GM18909 (cell line): Measurements from ENCODE around the gene RPS5.
"Not testable (repeated sequence)": the region's sequence is repeated elsewhere in the genome, so short reads cannot be mapped to it uniquely, and the experiment has no call there.

Experiments used
- ATAC-seq: cut with Tn5 transposase; IDR thresholded peaks from one replicate; pipeline ENCODE4 v1.9.1; 2021; ENCODE audit warnings: mild to moderate bottlenecking; ENCODE audit not compliant: unreplicated experiment, poor library complexity

Gene RPS5

DNA sequence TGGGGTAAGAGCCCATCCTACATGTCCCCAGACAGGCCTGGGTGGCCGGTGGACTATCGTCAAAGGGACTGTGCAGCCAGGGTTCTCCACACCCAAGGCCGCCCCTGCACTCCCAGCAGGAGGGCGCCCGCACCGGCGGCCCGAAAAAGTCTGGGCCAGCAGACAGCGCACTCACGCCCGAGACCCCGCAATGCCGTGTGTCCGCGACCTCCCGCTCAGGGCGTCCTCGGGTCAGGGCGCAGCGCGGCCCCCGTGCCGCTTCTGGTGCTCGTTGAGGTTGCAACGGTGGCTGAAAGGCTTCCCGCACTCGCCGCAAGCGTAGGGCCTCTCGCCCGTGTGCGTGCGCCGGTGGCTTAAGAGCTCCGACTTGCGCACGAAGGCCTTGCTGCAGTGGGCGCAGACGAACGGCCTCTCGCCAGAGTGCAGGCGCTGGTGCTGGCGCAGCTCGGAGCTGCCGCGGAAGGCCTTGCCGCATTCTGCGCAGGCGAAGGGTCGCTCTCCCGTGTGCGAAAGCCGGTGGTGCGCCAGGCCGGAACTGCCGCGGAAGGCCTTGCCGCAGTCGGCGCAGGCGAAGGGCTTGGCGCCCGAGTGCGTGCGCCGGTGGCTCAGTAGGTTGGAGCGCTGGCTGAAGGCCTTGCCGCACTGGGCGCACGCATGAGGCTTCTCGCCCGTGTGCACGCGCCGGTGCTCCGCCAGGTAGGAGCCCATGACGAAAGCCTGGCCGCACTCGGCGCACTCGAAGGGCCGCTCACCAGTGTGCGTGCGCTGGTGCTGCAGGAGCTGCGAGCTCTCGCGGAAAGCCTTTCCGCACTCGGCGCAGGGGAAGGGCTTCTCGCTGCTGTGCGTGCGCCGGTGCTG is 30.9 kb upstream of the RPS5 start:
- ATAC-seq = no peak

DNA sequence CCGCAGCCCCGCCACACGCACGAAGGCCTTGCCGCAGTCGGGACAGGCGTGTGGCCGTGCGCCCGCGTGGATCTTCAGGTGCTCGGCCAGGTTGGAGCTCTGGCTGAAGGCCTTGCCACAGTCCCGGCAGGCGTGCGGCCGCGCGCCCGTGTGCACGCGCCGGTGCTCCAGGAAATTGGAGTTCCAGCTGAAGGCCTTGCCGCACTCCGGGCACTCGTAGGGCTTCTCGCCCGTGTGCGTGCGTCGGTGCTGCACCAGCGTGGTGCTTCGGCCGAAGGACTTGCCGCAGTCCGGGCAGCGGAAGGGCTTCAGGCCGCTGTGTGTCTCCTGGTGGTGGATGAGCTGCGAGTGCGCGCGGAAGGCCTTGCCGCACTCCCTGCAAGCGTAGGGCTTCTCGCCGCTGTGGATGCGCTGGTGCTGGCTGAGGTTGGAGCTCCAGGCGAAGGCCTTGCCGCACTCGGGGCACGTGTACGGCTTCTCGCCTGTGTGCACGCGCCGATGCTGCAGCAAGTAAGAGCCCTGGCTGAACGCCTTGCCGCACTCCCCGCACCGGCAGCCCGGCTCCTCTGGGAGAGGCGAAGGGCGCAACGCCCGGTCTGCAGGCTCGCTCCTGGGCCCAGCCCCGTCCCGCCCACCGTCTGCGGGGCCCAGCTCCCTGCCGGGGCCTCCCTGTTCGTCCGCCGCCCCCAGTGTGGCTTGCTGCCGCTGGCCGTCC is 30.1 kb upstream of the RPS5 start:
- no peak for ATAC-seq

DNA sequence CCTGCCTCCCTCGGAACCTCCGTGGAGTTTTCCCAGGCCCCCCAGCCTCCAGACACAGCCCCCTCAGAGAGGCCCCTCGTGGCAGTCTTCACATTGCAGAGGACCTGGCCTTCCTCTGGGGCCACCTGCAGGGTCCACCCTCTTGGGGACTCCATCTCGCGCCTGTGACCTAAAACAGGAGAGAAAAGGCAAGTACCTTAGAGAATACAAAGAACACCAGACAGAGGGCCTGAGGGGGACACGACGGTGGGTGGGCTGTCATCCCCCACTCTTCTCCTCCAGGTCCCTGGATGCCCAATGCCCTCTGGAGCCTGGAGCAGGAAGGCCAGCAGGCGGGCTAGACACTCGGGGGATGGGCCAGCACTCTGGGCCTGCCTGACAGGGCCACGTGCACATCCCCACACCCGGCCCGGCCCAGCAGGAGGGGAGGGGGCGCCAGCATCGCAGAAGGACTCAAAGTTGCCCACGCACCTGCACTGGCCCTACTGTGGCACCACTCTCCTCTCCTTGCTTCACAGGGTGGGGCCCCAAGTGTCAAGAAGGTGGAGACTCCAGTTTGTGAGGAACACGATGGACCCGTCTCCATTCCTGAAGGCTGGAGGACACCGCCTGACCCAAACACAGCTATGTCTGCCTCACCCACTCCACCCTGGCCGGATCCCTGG is 29.5 kb upstream of the RPS5 start:
- ATAC-seq = no peak

DNA sequence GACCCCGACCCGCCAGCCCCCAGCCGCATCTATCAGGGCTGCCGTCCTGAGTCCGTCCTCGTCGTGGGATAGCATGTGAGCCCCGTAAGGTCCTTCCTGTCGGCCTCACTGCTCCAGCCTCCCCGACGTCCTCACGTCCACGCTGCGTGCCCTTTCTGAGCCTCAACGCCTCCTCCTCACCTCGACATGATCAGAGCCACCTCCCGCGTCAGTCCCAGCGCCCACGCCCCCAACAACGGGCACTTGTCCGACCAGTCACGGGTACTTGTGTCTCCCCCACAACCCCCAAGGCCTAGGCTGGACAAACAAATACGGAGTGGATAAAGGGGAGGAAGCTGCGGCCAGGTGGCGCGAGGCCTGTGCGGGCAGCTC is 25.2 kb upstream of the RPS5 start:
- peak; percentile 25 for ATAC-seq

DNA sequence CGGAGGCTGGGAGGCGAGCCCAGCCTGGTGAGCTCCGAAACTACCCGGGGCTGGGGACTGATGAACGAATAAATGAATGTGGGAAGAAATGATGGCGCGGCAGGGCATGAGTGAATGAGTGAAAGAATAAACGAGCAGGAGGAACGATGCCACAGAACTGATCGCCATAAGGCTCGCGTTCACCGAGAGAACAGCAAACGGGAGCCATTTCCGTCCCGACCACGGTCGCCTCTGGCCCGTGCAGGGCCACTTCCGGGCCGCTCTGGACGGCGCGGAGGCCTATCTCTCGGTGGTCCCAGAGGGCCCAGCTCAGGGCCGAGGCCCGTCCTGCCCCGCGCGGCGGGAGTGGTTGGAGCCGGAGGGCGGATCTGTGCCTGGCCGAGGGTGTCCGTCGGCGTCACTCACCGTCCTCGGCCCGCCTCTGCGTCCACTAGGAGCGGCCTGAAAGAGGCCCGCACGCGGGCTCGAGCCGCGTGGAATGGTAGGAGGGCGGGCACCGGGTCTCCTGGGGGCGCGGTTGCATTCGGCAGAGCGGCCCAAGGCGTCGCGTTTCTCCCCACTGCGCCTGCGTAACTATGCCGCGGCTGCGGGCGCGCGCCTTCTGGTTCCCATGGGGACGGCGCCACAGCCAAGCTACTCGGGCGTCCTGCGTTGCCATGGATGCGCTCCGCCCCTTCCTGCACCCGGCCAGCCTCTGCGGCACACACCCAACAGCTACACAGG is 24.6 kb upstream of the RPS5 start, which contains the start of gene ZNF497:
Gene ZNF497 (minus strand): TSS at position 480 of the 723 bp plus-strand sequence. CDS start 5,116 bp downstream, outside the sequence.
- ATAC-seq = peak; percentile 82

DNA sequence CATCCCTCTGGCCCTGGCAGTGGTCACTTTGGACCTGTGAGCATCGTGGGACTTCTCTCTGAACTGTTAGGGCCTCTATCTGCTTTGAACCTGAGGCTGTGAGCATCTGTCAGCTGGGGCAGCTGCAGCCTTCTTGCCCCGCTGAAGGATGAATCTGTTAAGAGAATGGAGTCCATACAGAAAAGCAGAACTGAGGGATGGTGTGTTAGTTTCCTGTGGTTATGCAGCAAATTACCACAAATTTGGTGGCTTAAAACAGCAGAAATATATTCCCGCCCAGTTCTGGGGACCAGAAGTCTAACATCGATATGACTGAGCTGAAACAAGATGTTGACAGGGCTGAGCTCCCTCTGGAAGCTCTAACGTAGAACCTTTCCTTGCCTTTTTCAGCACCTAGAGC is 22.9 kb upstream of the RPS5 start:
- no peak for ATAC-seq

DNA sequence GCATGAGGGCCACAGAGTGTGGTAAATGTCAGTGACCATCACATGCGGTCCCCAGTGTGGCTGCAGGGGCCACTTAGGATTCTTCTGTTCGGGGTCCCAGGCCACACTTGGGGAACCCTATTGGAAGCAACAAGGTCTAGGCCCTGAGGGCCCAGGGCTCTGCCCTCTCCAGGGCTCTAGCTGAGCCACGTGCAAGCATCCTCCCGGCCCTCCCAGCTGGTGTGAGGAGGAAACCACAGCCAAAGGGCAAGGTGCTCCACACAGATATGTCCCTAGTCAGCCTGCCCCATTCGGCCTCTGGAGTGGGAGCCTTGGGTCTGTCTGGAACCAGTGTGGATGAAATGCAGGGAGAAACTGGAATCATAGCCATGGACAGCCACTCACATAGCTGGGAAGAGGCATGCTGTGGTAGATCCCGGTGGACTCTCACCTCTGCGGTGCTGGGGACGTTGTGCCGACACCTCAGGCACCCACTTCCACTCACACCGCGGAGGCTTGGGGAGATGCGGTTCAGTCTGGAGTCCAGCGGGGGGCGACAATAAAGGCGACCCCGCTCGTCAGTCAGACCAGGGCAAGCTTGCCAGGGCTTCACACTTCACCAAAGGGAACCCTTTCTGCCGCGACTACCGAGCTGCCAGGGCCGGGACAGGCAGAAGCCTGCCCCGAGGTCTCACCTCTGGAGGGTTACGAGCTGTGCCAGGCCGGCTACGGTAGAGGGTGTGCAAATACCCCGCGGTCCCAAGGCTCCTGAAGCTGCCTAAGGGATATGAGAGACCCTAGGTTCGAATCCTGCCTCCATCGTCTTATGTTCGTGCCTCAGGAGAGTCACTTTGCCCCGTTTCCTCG is 20.3 kb upstream of the RPS5 start:
- no peak for ATAC-seq

DNA sequence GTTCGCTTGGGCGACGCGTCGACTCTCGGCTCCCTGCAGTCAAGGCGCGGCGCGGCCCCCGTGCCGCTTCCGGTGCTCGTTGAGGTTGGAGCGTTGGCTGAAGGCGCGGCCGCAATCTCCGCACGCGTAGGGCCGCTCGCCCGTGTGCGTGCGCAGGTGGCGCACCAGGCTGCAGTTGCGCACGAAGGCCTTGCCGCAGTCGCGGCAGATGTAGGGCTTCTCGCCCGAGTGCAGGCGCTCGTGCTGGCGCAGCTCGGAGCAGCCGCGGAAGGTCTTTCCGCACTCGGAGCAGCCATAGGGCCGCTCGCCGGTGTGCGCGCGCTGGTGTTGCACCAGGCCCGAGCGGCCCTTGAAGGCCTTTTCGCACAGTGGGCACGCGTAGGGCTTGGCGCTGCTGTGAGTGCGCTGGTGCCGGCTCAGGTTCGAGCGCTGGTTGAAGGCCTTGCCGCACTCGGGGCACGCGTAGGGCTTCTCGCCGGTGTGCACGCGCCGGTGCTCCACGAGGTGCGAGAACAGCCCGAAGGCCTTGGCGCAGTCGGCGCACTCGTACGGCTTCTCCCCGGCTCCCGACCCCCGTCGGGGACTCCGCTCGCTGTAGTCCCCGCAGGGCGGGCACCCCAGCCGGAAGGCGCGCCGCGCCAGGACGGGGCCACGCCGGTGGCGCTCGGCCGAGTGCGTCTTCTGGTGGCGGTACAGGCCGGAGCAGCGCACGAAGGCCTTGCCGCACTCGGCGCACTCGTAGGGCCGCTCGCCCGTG is 19.2 kb upstream of the RPS5 start:
- ATAC-seq = no peak

DNA sequence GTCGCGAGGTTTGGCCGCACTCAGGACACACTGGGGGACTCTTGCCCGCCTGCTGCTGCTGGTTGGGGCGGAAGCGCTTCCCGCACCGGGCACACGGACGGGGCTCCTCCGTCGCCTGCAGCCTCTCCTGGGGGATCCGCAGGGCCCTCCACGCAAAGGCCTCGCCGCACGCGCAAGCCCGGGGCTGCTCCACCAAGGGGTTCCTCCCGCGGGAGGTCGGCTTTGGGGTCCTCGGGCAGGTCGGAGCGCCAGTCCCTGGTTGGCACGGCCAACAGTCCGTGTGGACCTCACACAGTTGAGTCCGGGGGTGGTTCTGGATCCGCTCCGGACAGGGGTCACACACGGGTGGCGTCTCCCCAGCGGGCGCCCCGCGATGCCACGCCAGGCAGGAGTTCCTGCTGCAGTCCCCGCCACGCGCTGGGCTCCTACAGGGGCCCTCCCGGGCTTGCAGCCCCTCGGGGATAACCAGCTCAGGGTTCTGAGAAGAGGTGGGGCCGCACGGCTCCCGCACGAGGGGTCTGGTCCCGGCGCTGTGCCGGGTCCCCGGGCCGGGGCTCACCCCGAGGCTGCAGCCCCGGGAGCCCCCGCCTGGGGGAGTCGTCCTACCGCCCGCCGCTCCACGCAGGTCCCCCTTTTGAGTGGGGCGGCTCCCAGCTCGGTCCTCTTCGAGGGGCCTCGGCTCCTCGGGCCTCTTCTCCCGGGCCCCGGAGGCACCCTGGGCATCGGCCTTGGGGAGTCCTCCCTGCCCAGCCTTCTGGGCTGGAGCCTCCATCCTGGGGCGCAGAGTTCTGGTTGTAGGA is 18.3 kb upstream of the RPS5 start:
- no peak for ATAC-seq

DNA sequence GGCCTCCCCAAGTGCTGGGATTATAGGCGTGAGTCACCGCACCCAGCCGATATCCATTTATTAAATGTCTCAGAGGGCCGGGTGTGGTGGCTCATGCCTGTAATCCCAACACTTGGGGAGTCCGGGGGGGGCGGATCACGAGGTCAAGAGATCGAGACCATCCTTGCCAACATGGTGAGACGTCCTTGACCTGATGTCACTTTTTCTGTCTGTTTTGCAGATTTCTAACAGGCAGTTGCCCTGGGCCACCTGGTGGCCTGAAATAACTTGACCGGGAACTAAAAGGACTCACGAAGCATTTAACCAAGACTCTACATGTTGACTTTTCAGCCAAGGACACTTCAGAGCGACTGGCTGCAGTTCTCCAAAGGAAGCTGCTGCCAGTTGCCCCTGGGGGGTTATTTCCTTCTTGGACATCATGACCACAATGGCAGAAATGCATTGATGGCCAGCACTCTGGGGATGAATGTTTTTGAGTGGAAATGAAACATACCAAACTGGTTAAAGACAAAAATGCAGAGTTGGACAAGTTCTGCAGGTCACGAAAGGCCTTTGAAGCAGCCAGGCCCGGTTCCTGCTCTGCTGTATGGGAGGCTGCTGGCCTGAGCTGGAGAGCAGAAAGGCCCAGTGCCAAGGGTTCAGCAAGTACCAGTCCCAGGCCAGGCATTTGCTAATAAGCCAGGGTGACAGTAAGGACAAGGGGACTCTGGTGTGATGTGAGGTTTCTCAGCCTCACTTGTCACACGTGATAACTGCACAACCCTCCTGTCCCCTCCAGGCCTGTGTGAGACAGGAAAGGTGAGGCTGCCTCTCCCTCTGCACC is 14.5 kb upstream of the RPS5 start:
- ATAC-seq = no peak

DNA sequence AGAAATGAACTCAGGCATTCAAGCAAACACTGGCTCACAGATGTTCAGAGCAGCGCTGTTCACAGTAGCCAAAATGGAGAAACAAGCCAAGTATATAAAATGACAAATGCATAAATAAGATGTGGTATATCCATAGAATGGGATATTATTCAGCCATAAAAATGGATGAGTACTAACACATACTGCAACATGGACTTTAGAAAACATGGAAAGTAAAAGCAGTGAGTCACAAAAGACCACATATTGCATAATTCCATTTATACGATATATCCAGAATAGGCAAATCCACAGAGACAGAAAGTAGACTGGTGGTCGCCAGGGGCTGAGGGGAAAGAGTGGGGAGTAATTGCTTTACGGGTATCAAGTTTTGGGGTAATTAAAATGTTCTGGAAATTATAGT is 12.9 kb upstream of the RPS5 start:
- ATAC-seq = no peak

DNA sequence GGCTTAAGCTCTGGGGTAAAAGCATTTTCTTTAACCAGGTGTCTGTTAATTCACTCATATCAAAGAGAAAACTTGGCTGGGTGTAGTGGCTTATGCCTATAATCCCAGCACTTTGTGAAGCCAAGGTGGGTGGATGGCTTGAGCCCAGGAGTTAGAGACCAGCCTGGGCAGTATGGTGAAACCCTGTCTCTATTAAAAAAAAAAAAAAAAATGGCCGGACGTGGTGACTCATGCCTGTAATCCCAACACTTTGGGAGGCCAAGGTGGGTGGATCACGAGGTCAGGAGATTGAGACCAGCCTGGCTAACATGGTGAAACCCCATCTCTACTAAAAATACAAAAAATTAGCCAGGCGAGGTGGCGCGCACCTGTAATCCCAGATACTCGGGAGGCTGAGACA is 10.3 kb upstream of the RPS5 start:
- ATAC-seq = not testable (repeated sequence)

DNA sequence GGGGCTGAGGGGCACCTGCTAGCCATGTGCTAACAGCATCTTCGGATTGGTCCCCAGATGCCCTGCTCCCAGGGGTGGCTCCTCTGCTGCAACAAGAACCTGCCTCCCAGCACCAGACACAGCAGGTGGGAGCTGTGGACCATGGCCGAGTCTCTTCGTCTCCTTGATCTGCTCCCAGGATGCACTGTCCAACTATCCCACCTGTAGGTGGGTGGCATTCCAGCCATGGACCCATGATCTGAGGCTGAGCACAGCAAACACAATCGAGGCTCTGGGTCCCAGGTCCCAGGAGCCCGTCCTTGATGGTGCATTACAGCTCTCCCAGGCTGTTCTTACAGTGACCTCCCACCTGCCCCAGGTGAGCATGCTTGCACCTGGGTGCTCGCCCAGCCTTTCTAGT is 7.8 kb upstream of the RPS5 start:
- ATAC-seq = no peak

DNA sequence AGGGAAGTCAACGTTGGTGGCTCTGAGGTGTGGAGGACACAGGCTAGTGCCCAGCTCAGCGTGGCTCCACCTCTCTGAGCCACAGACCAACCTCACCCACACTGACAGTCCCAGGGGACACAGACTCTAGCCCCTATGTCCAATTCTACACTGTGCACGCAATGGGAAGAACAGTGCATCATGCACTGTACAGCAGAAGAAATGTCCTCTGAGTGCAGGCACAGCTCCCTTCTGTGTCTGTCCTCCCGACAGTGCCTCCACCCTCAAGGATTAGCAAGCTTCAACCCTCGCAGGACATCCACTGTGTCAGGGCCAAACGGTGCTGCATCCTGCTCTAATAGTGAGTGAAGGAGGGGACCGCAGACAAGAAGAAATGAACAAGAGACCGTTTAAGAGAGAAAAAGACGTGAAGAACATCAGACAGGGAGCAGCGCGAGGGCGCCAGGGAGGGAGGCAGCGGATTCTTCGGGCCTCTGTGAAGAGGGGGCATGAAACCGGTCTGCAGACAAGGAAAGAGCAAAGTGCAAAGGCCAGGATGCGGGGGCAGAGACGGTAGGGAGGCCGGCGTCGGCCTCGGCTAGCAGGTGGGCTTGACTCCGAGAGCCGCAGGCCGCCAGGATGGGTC is 6.9 kb upstream of the RPS5 start:
- peak; percentile 6 for ATAC-seq

DNA sequence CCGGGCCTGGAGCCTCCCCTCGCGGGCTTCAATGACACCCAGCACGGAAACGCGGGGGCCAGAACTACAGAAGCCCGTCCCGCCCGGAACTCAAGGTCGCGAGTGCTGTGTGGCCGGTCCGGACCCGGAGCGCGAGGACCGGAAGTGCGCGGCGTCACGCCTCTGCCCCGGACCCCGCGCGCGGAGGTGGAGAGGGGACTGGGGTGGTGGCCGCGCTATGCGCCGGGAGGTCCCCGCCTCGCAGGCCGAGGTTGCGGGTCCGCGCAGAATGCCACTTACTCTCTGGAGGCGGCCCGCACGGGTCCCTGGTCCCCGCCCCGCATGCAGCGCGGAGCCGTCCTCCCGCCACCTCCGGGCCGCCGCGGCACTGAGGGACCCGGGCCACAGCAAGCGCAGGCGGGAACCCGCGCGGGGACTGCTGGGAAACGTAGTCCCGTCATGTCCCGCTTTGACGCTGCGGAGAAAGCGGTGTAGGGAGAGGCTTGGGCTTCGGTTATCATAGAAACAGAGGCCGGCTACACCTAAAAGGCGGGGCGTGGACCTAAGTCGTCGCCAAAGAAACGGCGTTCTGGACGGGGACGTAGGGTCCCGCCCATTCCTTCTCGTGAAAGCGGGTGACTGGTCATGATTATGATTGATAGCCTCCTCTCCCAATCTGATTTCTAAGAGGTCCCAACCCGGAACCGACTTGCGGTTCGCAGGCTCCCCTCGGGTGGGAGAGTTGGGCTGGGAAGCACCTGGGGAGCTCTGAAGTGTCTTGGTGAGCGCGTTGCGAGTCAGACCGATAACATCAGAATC is 6.2 kb upstream of the RPS5 start, which contains the start of gene ZNF837:
Gene ZNF837 (minus strand): TSS at position 369 of the 798 bp plus-strand sequence. CDS start 11,698 bp downstream, outside the sequence.
- peak; percentile 85 for ATAC-seq
